HFFc6 (cell line): ENCODE data around the gene SLC38A10. TPM values are rescaled to one million over a fixed set of nuclear protein-coding genes. Genes with fewer than 3 reads are reported as not detected.

ENCODE experiments used
- DNase-seq: peaks from one replicate; pipeline ENCODE4 v3.0.0-alpha.2; 2018
- H3K27ac Mint-ChIP-seq: 2 replicates; pipeline ENCODE4 v1.8.0; 2020; ENCODE audit warnings: mild to moderate bottlenecking, mixed read lengths
- H3K27me3 Mint-ChIP-seq: 2 replicates; pipeline ENCODE4 v1.8.0; 2021; ENCODE audit warnings: mild to moderate bottlenecking, moderate library complexity, mixed read lengths; ENCODE audit not compliant: insufficient read depth
- H3K36me3 Mint-ChIP-seq: 2 replicates; pipeline ENCODE4 v1.8.0; 2021; ENCODE audit warnings: low read depth, mixed read lengths
- H3K4me1 Mint-ChIP-seq: 2 replicates; pipeline ENCODE4 v1.8.0; 2020; ENCODE audit warnings: low read depth, mixed read lengths
- H3K4me3 Mint-ChIP-seq: 2 replicates; pipeline ENCODE4 v1.8.0; 2020; ENCODE audit warnings: mild to moderate bottlenecking, moderate library complexity, mixed read lengths
- H3K9me3 Mint-ChIP-seq: 2 replicates; pipeline ENCODE4 v1.8.0; 2020; ENCODE audit warnings: mild to moderate bottlenecking, mixed read lengths
- total RNA-seq, 6 experiments: library from RNA; stranded (reverse); fragmentation: NEBNext Ultra II Directional; extraction: Animal tissue kit (Norgen Biotek cat#: 25700); gene quantifications; 2 replicates in 1 of 6; 3 replicates in 5 of 6; pipeline ENCODE4 v1.2.3, GENCODE V29; 2021
- TF ChIP-seq, protein P1 (sequence below): fragments of 200-600 bp; sonication (generic); IDR thresholded peaks from 2 replicates; pipeline ENCODE4 v1.5.0; 2021; ENCODE audit warnings: antibody characterized with exemption, mild to moderate bottlenecking

The SLC38A10 gene
- total RNA-seq, 6 experiments from 2014 or later: 71.2 to 88.3 (median 72.2) TPM

- no peaks in the 10 kb centered on the region; the same call in 1 of the 2 replicates for H3K27me3 Mint-ChIP-seq
- no peaks in the 10 kb centered on the region for H3K36me3 Mint-ChIP-seq
- H3K27ac Mint-ChIP-seq: no peak overlapping the region; the same call in 1 of the 2 replicates
- H3K4me3 Mint-ChIP-seq: no peak overlapping the region
- H3K9me3 Mint-ChIP-seq: no peaks in the 10 kb centered on the region
- TF ChIP-seq, protein P1, sequence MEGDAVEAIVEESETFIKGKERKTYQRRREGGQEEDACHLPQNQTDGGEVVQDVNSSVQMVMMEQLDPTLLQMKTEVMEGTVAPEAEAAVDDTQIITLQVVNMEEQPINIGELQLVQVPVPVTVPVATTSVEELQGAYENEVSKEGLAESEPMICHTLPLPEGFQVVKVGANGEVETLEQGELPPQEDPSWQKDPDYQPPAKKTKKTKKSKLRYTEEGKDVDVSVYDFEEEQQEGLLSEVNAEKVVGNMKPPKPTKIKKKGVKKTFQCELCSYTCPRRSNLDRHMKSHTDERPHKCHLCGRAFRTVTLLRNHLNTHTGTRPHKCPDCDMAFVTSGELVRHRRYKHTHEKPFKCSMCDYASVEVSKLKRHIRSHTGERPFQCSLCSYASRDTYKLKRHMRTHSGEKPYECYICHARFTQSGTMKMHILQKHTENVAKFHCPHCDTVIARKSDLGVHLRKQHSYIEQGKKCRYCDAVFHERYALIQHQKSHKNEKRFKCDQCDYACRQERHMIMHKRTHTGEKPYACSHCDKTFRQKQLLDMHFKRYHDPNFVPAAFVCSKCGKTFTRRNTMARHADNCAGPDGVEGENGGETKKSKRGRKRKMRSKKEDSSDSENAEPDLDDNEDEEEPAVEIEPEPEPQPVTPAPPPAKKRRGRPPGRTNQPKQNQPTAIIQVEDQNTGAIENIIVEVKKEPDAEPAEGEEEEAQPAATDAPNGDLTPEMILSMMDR: no peak
- no peak for DNase-seq
- H3K4me1 Mint-ChIP-seq: peaks cover 10% of the 10 kb centered on the region
Observed at GRCh38 chr17:81307636-81308560, 12.8 kb upstream of the SLC38A10 start.

GRCh38 chr17:81306898-81307510, 11.9 kb upstream of the SLC38A10 start:
- no peak overlapping the region for H3K4me3 Mint-ChIP-seq
- peaks cover 2% of the 10 kb centered on the region for H3K27me3 Mint-ChIP-seq
- no peaks in the 10 kb centered on the region for H3K36me3 Mint-ChIP-seq
- no peak for DNase-seq
- TF ChIP-seq, protein P1: no peak
- no peaks in the 10 kb centered on the region for H3K9me3 Mint-ChIP-seq
- no peak overlapping the region for H3K27ac Mint-ChIP-seq
- peaks cover 10% of the 10 kb centered on the region for H3K4me1 Mint-ChIP-seq

DNA sequence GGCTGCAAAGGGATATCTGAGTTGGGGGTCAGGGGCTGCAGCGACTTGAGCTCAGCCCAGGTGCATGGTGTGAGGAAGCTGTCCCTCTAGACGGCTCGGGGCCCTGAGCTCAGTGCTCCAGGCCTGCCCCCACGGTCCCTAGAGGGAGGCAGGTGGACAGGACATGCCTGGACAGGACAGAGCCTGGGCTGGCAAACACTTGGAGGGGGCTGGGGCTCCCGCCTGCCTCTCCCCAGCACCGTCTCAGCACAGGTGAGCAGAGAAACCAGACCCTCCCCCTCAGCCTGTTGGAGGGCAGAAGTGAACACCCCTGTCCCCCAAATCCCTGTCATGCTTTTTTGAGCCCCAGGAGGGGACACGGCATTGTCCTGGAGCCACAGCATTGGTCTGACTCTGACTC, 11.4 kb upstream of the SLC38A10 start:
- H3K36me3 Mint-ChIP-seq: no peaks in the 10 kb centered on the region
- no peak overlapping the region for H3K4me3 Mint-ChIP-seq
- TF ChIP-seq, protein P1: no peak
- H3K9me3 Mint-ChIP-seq: no peaks in the 10 kb centered on the region
- no peak for DNase-seq
- H3K27me3 Mint-ChIP-seq: peaks cover 2% of the 10 kb centered on the region
- H3K27ac Mint-ChIP-seq: no peak overlapping the region
- H3K4me1 Mint-ChIP-seq: peaks cover 10% of the 10 kb centered on the region

DNA sequence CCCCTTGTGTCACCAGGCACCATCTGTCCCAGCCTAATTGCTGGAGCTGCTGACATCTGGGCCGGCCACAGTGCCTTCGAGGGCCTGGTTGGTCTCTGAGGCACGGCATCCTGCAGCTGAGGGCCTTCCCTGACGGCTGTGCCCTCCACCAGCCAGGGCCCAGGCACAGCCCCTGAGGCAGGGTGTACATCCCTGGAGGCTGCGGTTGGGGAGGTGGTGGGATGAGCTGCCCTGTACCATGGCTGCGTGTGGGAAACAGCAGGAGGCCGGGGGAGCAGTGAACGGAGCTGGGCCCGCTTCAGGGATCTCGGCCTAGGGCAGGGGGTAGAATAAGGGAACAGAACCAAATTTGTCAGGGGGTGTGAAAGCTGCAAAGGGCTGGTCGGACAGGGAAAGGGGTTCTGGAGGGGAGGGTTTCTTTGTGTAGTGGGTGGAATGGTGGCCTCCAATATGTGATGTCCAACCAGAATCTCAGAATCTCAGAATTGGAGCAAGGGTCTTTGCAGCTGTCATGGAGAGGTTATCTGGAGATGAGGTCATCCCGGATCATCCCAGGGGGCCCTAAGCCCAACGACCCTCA, 10.0 kb upstream of the SLC38A10 start:
- Mint-ChIP-seq H3K4me3 (no peak overlapping the region), H3K4me1 (peaks cover 10% of the 10 kb centered on the region)

More for the DNA sequence above, 10.0 kb upstream of the SLC38A10 start:
- TF ChIP-seq, protein P1: no peak
- no peak for DNase-seq
- H3K27ac Mint-ChIP-seq: no peak overlapping the region
- H3K36me3 Mint-ChIP-seq: no peaks in the 10 kb centered on the region
- peaks cover 2% of the 10 kb centered on the region for H3K27me3 Mint-ChIP-seq
- H3K9me3 Mint-ChIP-seq: no peaks in the 10 kb centered on the region
